ENCODE measurements around the gene KRTAP10-12. TPM values are rescaled to one million over a fixed set of nuclear protein-coding genes. Genes with fewer than 3 reads are reported as not detected.

Gene KRTAP10-12
- polyA plus RNA-seq, 1 of the 3 experiments (the other 2 are of a cell fraction) = not detected

- 13% methylated on average over 8 of the region's 19 CpGs for WGBS (ENCODE audit: low lambda C conversion rate)
- H3K9me2 ChIP-seq = 0 out of 2 replicates have a peak, but pooled peaks cover 4% of the 10 kb centered on the region
- no peak within 1 kb of the TSS for H3K27ac ChIP-seq (ENCODE audit: low read depth in 2 of 2, low read length in 1 of 2)
- no peaks in the 10 kb centered on the region for H3K36me3 ChIP-seq (replicated peaks in 1 of 2; ENCODE audit: control insufficient read depth in 1 of 2, insufficient read depth in 2 of 2, low read length in 1 of 2)
- no peak for DNase-seq
- H3K4me1 ChIP-seq (ENCODE audit: control insufficient read depth in 1 of 2, insufficient read depth in 2 of 2, low read depth in 1 of 2, low read length in 1 of 2) = peaks cover 0 to 3% of the 10 kb centered on the region in 2 experiments; a peak in 1 of 4 replicates
- H3K27me3 ChIP-seq (ENCODE audit: insufficient read depth) = no peaks in the 10 kb centered on the region; the same call in 1 of the 2 replicates
- H3F3A ChIP-seq (replicated peaks; ENCODE audit: insufficient read depth) = no peaks in the 10 kb centered on the region
- ChIA-PET CTCF (interaction anchor here (0.7 kb wide), 1 partner anchor 367 kb away, joined by 3 read pairs; no protein-coding TSS in a partner anchor), POLR2A (no interaction called here)
- 0 out of 2 replicates have a peak, but pooled peaks cover 3% of the 10 kb centered on the region for H3K9me3 ChIP-seq
- no peak for TF ChIP-seq PBX3 (IDR thresholded peaks at IDR 0.05)
- TF ChIP-seq TCF12 (IDR thresholded peaks at IDR 0.05) = no peak
- TF ChIP-seq, protein P1, sequence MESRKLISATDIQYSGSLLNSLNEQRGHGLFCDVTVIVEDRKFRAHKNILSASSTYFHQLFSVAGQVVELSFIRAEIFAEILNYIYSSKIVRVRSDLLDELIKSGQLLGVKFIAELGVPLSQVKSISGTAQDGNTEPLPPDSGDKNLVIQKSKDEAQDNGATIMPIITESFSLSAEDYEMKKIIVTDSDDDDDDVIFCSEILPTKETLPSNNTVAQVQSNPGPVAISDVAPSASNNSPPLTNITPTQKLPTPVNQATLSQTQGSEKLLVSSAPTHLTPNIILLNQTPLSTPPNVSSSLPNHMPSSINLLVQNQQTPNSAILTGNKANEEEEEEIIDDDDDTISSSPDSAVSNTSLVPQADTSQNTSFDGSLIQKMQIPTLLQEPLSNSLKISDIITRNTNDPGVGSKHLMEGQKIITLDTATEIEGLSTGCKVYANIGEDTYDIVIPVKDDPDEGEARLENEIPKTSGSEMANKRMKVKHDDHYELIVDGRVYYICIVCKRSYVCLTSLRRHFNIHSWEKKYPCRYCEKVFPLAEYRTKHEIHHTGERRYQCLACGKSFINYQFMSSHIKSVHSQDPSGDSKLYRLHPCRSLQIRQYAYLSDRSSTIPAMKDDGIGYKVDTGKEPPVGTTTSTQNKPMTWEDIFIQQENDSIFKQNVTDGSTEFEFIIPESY (IDR thresholded peaks at IDR 0.05; ENCODE audit: borderline replicate concordance, low read depth) = no peak
- TF ChIP-seq RCOR1 (IDR thresholded peaks at IDR 0.05; ENCODE audit: low read length) = no peak
- no peak for TF ChIP-seq SMC3 (IDR thresholded peaks at IDR 0.05; ENCODE audit: low read depth, low read length)
- TF ChIP-seq, protein P2, sequence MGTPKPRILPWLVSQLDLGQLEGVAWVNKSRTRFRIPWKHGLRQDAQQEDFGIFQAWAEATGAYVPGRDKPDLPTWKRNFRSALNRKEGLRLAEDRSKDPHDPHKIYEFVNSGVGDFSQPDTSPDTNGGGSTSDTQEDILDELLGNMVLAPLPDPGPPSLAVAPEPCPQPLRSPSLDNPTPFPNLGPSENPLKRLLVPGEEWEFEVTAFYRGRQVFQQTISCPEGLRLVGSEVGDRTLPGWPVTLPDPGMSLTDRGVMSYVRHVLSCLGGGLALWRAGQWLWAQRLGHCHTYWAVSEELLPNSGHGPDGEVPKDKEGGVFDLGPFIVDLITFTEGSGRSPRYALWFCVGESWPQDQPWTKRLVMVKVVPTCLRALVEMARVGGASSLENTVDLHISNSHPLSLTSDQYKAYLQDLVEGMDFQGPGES (IDR thresholded peaks at IDR 0.05; ENCODE audit: low read depth, low read length) = no peak
- no peak for TF ChIP-seq TEAD4 (IDR thresholded peaks at IDR 0.05; ENCODE audit: borderline replicate concordance, insufficient read depth)
- no peak for TF ChIP-seq ELF1 (IDR thresholded peaks at IDR 0.05)
- TF ChIP-seq RXRA (IDR thresholded peaks at IDR 0.05; ENCODE audit: borderline replicate concordance, low read depth) = no peak
- no peak for TF ChIP-seq POLR2AphosphoS5 (IDR thresholded peaks at IDR 0.05; ENCODE audit: low read depth, low read length)
- no peaks in the 10 kb centered on the region for H3K79me2 ChIP-seq (ENCODE audit: insufficient read depth)
- H3K4me2 ChIP-seq = no peak within 1 kb of the TSS
- no peak within 1 kb of the TSS for H3K9ac ChIP-seq
- no peak within 1 kb of the TSS for H3K4me3 ChIP-seq (ENCODE audit: low read depth in 2 of 2, low read length in 1 of 2)
- no peaks in the 10 kb centered on the region for H4K20me1 ChIP-seq (ENCODE audit: insufficient read depth)
- H2AFZ ChIP-seq (ENCODE audit: low read depth) = no peak within 1 kb of the TSS
Measured at GRCh38 chr21:44666401-44667320, 30.3 kb upstream of the KRTAP10-12 start, which contains the start of gene KRTAP12-2. TSS of gene KRTAP12-2 (minus strand) at chr21:44666927. CDS start at chr21:44666886, 41 bp downstream.

DNA sequence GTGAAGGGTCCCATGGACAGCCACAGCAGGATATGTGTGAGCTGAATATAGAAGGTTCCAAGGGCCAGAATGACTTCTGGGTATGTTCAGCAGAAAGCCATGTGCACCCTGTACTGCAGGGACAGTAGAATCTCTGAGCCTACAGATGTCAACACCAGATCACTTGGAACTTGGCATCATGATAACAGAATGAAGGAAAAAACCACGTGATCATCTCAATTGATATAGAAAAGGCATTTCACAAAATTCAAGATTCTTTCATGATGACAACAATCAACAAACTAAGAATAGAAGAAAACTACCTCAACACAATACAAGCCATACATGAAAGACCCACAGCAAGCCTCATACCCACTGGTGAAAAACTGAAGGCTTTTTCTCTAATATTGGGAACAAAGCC, 29.4 kb upstream of the KRTAP10-12 start:
- POLR2A ChIA-PET = no interaction called here
- H3K9ac ChIP-seq = no peak overlapping the region
- WGBS (ENCODE audit: low lambda C conversion rate) = 0% methylated on average over 1 of the region's 1 CpG
- H4K20me1 ChIP-seq (ENCODE audit: insufficient read depth) = no peaks in the 10 kb centered on the region
- no peaks in the 10 kb centered on the region for H3K36me3 ChIP-seq (replicated peaks in 1 of 2; ENCODE audit: control insufficient read depth in 1 of 2, insufficient read depth in 2 of 2, low read length in 1 of 2)
- no peak overlapping the region for H2AFZ ChIP-seq (ENCODE audit: low read depth)
- H3K79me2 ChIP-seq (ENCODE audit: insufficient read depth) = no peaks in the 10 kb centered on the region
- TF ChIP-seq EZH2phosphoT487 (IDR thresholded peaks at IDR 0.05; ENCODE audit: borderline replicate concordance, low read depth) = no peak
- TF ChIP-seq, protein P3, sequence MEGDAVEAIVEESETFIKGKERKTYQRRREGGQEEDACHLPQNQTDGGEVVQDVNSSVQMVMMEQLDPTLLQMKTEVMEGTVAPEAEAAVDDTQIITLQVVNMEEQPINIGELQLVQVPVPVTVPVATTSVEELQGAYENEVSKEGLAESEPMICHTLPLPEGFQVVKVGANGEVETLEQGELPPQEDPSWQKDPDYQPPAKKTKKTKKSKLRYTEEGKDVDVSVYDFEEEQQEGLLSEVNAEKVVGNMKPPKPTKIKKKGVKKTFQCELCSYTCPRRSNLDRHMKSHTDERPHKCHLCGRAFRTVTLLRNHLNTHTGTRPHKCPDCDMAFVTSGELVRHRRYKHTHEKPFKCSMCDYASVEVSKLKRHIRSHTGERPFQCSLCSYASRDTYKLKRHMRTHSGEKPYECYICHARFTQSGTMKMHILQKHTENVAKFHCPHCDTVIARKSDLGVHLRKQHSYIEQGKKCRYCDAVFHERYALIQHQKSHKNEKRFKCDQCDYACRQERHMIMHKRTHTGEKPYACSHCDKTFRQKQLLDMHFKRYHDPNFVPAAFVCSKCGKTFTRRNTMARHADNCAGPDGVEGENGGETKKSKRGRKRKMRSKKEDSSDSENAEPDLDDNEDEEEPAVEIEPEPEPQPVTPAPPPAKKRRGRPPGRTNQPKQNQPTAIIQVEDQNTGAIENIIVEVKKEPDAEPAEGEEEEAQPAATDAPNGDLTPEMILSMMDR (IDR thresholded peaks at IDR 0.05) = no peak
- TF ChIP-seq, protein P2 (IDR thresholded peaks at IDR 0.05; ENCODE audit: low read depth, low read length) = no peak
- TF ChIP-seq RFX5 (IDR thresholded peaks at IDR 0.05; ENCODE audit: low read length) = no peak
- TF ChIP-seq RAD21 (IDR thresholded peaks at IDR 0.05; ENCODE audit: low read length) = no peak
- TF ChIP-seq MAX (IDR thresholded peaks at IDR 0.05; ENCODE audit: low read depth) = no peak
- 0 out of 2 replicates have a peak, but pooled peaks cover under 1% of the 10 kb centered on the region for H3K9me2 ChIP-seq
- CTCF ChIA-PET = no interaction called here
- H3F3A ChIP-seq (replicated peaks; ENCODE audit: insufficient read depth) = no peaks in the 10 kb centered on the region
- DNase-seq = no peak
- no peaks in the 10 kb centered on the region; the same call in 1 of the 2 replicates for H3K27me3 ChIP-seq (ENCODE audit: insufficient read depth)
- H3K4me2 ChIP-seq = no peak overlapping the region
- no peak overlapping the region for H3K4me3 ChIP-seq (ENCODE audit: low read depth in 2 of 2, low read length in 1 of 2)
- 0 out of 2 replicates have a peak, but pooled peaks cover 7% of the 10 kb centered on the region for H3K9me3 ChIP-seq
- no peak overlapping the region for H3K27ac ChIP-seq (ENCODE audit: low read depth in 2 of 2, low read length in 1 of 2)
- H3K4me1 ChIP-seq (ENCODE audit: control insufficient read depth in 1 of 2, insufficient read depth in 2 of 2, low read depth in 1 of 2, low read length in 1 of 2) = peaks cover 0 to 3% of the 10 kb centered on the region in 2 experiments; a peak in 1 of 4 replicates

Data from SK-N-SH (cell line).